Measurements from ENCODE around the gene SH3D21.

Gene SH3D21

GRCh38 chr1:36339215-36339614, 33.0 kb downstream of the SH3D21 start:
- Histone ChIP-seq H3K9ac (ENCODE audit: low read length) (no peak overlapping the region), H3K36me3 (replicated peaks; ENCODE audit: insufficient read depth, low read length) (no peaks in the 10 kb centered on the region), H3K9me3 (replicated peaks; ENCODE audit: insufficient read depth, low read length) (no peaks in the 10 kb centered on the region), H2AFZ (ENCODE audit: low read length) (no peak overlapping the region), H3K27me3 (replicated peaks; ENCODE audit: insufficient read depth, low read length) (0 out of 2 replicates have a peak, but pooled peaks cover 4% of the 10 kb centered on the region), H3K4me3 (ENCODE audit: low read length) (no peak overlapping the region), H3K79me2 (ENCODE audit: low read length) (no peaks in the 10 kb centered on the region), H3K27ac (ENCODE audit: low read length) (no peak overlapping the region), H3F3A (ENCODE audit: insufficient read depth, low read length) (no peaks in the 10 kb centered on the region), H3K4me1 (ENCODE audit: low read length) (no peaks in the 10 kb centered on the region), H4K20me1 (ENCODE audit: insufficient read depth, low read length) (no peaks in the 10 kb centered on the region), H3K9me2 (replicated peaks; ENCODE audit: insufficient read depth, low read length) (no peaks in the 10 kb centered on the region), H3K4me2 (ENCODE audit: low read depth, low read length) (no peak overlapping the region)
- no peak for DNase-seq
- TF ChIP-seq CTCF (IDR thresholded peaks at IDR 0.05; ENCODE audit: low read length) (no peak), EZH2 (optimal IDR thresholded peaks at IDR 0.05; ENCODE audit: low read depth, low read length) (no peak), EZH2phosphoT487 (IDR thresholded peaks at IDR 0.05; ENCODE audit: low read length) (no peak)

DNA sequence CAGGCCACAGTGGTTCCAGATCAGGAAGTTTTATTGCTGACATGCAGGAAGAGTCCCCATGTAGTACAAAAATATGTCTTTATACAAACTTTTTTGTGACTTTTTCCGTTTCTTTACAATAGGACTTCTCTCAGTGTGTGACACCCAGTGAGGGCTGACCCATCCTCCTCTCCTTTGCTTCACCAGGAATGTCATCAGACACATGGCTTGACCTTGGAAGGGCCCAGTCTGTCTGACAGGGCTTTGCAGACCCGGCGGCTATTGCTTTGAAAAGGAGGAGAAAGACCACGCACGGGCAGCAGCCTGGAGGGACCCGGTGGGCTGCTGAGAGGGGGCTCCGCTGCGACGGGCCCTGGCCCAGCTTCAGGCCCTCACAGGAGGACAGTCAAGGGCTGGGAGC, 33.4 kb downstream of the SH3D21 start:
- Histone ChIP-seq H3K9ac (ENCODE audit: low read length) (no peak overlapping the region), H3K9me2 (replicated peaks; ENCODE audit: insufficient read depth, low read length) (no peaks in the 10 kb centered on the region), H4K20me1 (ENCODE audit: insufficient read depth, low read length) (no peaks in the 10 kb centered on the region), H3K4me3 (ENCODE audit: low read length) (no peak overlapping the region), H2AFZ (ENCODE audit: low read length) (no peak overlapping the region), H3K4me2 (ENCODE audit: low read depth, low read length) (no peak overlapping the region), H3K27me3 (replicated peaks; ENCODE audit: insufficient read depth, low read length) (0 out of 2 replicates have a peak, but pooled peaks cover 4% of the 10 kb centered on the region), H3K4me1 (ENCODE audit: low read length) (no peaks in the 10 kb centered on the region), H3K79me2 (ENCODE audit: low read length) (no peaks in the 10 kb centered on the region), H3F3A (ENCODE audit: insufficient read depth, low read length) (no peaks in the 10 kb centered on the region), H3K27ac (ENCODE audit: low read length) (no peak overlapping the region), H3K9me3 (replicated peaks; ENCODE audit: insufficient read depth, low read length) (no peaks in the 10 kb centered on the region), H3K36me3 (replicated peaks; ENCODE audit: insufficient read depth, low read length) (no peaks in the 10 kb centered on the region)
- no peak for DNase-seq
- no peak for TF ChIP-seq EZH2 (optimal IDR thresholded peaks at IDR 0.05; ENCODE audit: low read depth, low read length)

DNA sequence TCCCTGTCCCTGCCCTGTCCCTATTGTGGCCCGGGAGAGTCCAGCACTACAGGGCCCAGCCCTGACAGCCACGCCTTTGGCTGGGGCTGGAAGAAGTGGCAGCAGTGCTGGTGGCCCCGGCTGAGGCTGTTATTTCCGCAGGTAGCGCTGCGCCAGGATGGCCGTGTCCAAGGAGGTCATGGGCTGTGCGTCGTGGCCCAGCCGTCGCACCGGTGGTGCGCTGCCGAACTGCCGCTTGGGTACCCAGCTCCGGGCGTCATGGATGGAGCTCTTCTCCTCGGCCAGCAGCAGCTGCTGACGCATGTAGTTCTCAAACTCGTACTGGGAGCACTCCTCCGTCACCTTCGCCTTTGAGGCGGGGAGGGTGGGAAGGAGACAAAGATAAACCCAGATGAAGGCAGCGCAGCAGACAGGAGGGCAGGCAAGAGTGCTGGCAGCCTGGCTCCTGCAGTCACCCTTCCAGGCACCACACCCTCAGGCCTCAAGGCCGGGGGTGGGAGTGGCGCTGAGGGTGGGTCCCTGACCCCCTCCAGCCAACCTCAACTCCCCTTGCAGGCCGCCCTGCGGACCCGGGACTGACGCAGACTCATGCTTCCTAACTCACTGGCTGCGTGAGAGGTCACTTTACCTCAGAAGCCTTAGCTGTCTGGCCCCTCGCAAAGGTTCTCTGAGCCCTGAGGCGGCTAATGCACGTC, 35.6 kb downstream of the SH3D21 start:
- no peak for DNase-seq
- Histone ChIP-seq H3K4me3 (ENCODE audit: low read length) (no peak overlapping the region), H3K79me2 (ENCODE audit: low read length) (no peaks in the 10 kb centered on the region), H3K27ac (ENCODE audit: low read length) (no peak overlapping the region), H2AFZ (ENCODE audit: low read length) (no peak overlapping the region), H3K4me1 (ENCODE audit: low read length) (no peaks in the 10 kb centered on the region), H3K9me2 (replicated peaks; ENCODE audit: insufficient read depth, low read length) (no peaks in the 10 kb centered on the region), H3K27me3 (replicated peaks; ENCODE audit: insufficient read depth, low read length) (no peaks in the 10 kb centered on the region), H3K36me3 (replicated peaks; ENCODE audit: insufficient read depth, low read length) (no peaks in the 10 kb centered on the region), H3K4me2 (ENCODE audit: low read depth, low read length) (no peak overlapping the region), H4K20me1 (ENCODE audit: insufficient read depth, low read length) (no peaks in the 10 kb centered on the region), H3K9ac (ENCODE audit: low read length) (no peak overlapping the region), H3F3A (ENCODE audit: insufficient read depth, low read length) (no peaks in the 10 kb centered on the region), H3K9me3 (replicated peaks; ENCODE audit: insufficient read depth, low read length) (no peaks in the 10 kb centered on the region)
- no peak for TF ChIP-seq EZH2 (optimal IDR thresholded peaks at IDR 0.05; ENCODE audit: low read depth, low read length)
- TF ChIP-seq CTCF (IDR thresholded peaks at IDR 0.05; ENCODE audit: low read length) = no peak
- no peak for TF ChIP-seq EZH2phosphoT487 (IDR thresholded peaks at IDR 0.05; ENCODE audit: low read length)
